ENCODE measurements around the gene TNFAIP8.
A peak's percentile ranks its signal among the peaks of the same experiment; 100 is the strongest.

TNFAIP8 gene

GRCh38 chr5:119347991-119348390 is 7.8 kb upstream of the TNFAIP8 start:
- no peak for DNase-seq (ENCODE audit: low spot score)

- no peak for DNase-seq (ENCODE audit: low spot score)
Observed at GRCh38 chr5:119353213-119353612, 2.6 kb upstream of the TNFAIP8 start.

GRCh38 chr5:119353686-119354366 is 2.0 kb upstream of the TNFAIP8 start:
- DNase-seq (ENCODE audit: low spot score), result no peak

GRCh38 chr5:119354537-119355243 is 1.1 kb upstream of the TNFAIP8 start:
- DNase-seq (ENCODE audit: low spot score), result no peak

- no peak for DNase-seq (ENCODE audit: low spot score)
Observed at GRCh38 chr5:119355244-119355638, 578 bp upstream of the TNFAIP8 start.

GRCh38 chr5:119356612-119357188 is 881 bp downstream of the TNFAIP8 start:
- DNase-seq (ENCODE audit: low spot score), result no peak

GRCh38 chr5:119357270-119357669 is 1.5 kb downstream of the TNFAIP8 start:
- DNase-seq (ENCODE audit: low spot score), result no peak

- DNase-seq (ENCODE audit: low spot score), result no peak
Observed at GRCh38 chr5:119357808-119358529, 2.1 kb downstream of the TNFAIP8 start.

- DNase-seq (ENCODE audit: low spot score), result no peak
Observed at GRCh38 chr5:119358530-119358900, 2.7 kb downstream of the TNFAIP8 start.

GRCh38 chr5:119358901-119359603 is 3.2 kb downstream of the TNFAIP8 start:
- no peak for DNase-seq (ENCODE audit: low spot score)

GRCh38 chr5:119359737-119360413 is 4.1 kb downstream of the TNFAIP8 start:
- no peak for DNase-seq (ENCODE audit: low spot score)

- DNase-seq (ENCODE audit: low spot score), result peak; percentile 32
Observed at GRCh38 chr5:119360905-119361593, 5.2 kb downstream of the TNFAIP8 start.

- no peak for DNase-seq (ENCODE audit: low spot score)
Observed at GRCh38 chr5:119361594-119362125, 5.8 kb downstream of the TNFAIP8 start.

- no peak for DNase-seq (ENCODE audit: low spot score)
Observed at GRCh38 chr5:119362714-119363113, 6.9 kb downstream of the TNFAIP8 start.

- no peak for DNase-seq (ENCODE audit: low spot score)
Observed at GRCh38 chr5:119363271-119363670, 7.5 kb downstream of the TNFAIP8 start.

- DNase-seq (ENCODE audit: low spot score), result no peak
Observed at GRCh38 chr5:119363936-119364335, 8.1 kb downstream of the TNFAIP8 start.

- DNase-seq (ENCODE audit: low spot score), result no peak
Observed at GRCh38 chr5:119365847-119366539, 10.2 kb downstream of the TNFAIP8 start.

GRCh38 chr5:119366540-119366881 is 10.7 kb downstream of the TNFAIP8 start:
- DNase-seq (ENCODE audit: low spot score), result no peak

- no peak for DNase-seq (ENCODE audit: low spot score)
Observed at GRCh38 chr5:119367502-119368237, 11.9 kb downstream of the TNFAIP8 start.

Measured in AG08396 (cell line).